ENCODE results near the gene TMEM63A.

Gene TMEM63A

DNA sequence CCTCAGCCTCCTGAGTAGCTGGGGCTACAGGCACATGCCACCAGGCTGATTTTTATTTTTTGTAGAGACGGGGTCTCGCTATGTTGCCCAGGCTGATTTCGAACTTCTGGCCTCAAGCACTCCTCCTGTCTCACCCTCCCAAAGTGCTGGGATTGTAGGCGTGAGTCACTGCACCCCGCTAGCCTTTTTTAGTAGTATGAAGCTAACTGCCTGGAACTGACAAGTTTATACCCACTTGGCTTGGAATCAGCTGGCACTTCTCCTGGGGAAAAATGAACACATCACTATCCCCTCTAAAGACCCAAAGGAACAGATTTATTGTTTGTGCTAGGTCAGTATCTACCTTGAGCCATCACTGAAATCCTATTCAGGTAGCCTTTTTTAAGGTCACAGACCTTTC, 19.0 kb downstream of the TMEM63A start:
- no peak for FAIRE-seq

DNA sequence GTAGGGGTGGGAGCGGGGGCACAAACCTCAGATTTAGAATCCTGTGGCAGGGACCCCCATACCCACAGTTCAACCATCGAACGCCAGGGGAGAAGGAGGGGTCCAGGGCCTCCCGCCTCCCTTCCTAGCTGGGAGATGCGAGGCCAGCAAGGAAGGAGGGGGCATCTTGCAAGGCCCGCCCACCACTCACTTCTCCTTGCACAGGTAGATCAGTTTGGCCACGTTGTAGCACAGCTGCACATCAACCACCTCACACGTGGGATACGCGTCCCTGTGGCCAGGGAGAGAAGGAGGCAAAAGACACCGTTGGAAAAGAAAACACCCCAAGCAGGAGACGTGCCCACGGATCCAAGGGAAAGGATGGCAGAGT, 19.6 kb downstream of the TMEM63A start:
- FAIRE-seq, result no peak

DNA sequence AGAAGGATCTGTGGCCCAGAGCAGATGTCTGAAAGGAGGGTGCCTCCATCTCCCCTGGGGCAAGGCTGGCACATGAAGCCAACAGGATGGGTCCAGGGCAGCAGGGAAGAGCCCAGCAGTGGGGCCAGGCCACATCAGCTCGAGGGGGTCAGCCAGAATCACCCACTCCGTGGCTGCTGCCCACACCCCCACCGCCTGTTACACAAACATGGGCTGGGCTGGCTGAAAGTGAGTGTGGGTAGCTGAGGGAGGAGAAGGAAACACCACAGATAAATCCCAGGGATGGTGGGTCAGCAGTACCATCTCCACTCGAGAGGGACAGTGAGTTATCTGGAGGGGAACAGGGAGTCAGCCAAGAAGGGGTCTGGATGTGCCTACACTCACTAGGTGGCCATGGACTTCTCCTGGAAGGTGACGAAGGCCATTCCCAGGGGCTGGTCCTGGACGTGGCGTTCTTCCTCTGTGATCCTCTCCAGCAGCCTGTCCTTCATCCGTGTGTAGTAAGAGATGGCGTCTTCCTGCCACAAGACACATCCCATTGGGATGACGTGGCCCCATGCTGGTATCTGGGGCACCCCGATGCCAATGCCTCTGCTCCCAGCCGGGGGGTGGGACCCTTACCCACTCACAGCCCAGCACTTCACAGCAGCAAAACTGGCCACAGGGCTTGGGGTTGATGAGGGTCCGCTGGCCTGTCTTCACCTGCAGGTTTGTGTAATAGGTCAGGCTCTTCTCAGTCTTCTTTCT, 20.2 kb downstream of the TMEM63A start:
- no peak for FAIRE-seq

DNA sequence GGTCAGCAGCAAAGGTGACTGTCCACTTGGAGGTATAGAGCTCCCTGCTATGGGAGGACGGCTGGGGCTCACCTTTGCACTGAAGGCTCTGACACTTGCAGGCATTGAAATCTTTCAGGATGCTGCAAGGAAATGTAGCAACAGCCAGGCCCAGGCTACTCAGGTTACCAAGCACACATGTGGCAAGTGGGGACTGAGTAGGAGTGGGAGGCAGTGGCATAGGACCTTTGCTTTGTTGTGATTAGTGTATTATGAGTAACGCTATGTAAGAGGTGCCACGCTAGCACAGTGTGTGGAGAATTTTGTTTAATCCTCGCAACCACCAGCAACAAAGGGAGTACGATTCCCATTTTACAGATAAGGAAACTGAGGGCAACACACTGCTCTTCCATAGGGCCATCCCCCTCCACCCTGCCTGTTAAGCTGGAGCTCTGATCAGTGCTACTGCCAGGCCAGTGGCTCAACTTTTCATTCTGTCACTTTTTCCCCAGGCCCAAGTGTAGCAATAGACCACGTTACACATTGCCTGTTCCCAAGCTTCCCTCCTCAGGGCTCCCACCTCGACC, 21.2 kb downstream of the TMEM63A start:
- FAIRE-seq, result no peak

DNA sequence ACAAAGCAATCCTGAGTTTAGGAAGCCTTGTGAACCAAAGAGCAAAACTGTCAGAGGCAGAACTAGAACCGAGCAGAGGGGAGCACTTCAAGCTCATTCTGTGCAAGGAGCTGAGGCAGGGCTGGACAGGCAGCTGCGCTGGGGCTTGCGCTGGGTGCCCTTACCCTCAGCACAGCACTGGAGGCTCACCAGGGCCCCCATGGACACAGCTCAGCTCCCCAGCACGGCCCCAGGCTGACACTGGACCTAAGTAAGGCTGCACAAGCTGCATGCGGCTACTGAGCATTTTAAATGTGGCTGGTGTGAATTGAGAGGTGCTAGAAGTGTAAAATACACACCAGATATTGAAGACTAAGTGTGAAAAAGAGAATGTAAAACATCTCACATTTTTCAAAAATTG, 22.1 kb downstream of the TMEM63A start:
- FAIRE-seq, result no peak

DNA sequence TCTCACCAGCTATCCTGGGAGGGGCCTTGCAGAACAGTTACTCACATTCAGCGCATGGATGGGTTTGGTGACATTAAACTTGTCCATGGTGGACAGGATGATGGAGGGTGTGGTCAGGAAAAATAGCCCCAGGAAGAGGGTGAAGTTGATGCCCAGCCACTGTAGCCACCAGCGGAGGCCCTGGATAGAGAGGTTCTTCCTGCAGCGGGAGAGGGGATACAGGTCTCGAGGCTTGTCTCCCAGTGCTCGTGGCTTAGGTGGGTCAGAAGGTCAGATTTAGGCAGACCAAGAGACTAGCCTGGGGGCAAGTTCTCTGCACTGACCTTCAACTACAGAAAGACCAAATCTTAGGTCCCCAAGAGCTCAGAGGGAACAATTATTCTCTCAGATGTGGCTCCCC, 23.0 kb downstream of the TMEM63A start:
- FAIRE-seq, result no peak

DNA sequence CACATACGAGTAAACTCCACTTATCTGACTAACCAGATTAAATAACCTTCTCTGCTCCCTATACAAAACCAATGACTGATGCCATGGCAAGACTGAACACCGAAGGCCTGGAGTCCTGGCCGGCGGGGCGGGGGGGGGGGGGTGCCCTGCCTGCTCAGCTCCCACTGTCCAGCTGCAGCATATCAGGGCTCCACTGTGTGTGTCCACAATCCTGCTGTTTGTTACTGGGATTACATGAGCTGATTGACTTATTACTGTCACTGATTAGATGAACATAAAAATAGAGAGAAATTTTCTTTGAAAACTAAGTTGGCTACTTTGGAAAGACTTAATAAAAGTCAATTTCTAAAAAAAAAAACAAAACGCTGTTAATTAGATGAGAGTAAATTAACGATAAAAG, 24.9 kb downstream of the TMEM63A start:
- FAIRE-seq, result no peak

DNA sequence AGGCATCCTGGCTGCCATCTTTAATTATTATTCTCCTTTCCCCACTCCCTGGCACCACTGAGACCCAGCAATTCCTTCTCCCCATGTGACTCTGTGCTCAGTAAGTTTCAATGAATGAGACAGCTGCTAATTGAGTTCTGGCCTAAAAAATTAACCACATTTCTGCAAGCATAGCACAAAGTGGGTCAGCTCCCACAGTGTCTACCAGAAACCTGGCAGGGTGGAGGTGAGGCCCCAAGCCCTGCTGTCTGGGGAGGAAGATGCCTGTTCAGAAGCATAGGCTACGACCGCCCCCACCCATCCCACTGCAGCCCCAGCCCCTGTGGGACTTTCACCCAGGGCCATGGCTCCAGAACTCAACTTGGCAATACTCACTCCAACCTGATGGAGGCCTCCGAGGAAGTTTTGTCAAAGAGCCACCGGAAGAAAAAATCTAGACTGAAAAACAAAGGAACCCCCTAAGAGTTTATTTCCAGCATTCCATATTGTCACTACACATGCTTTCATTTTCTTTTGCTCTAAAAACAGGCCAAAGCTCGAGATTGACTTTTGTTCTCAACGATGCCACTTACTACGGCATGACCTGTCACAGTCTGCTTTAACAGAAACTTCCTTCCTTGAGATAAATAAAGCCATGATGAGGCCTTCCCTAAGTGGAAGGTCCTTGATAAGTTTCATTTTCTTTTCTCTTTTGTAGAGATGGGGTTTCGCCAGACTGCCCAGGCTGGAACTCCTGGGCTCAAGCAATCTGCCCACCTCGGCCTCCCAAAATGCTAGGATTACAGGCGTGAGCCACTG, 26.5 kb downstream of the TMEM63A start:
- no peak for FAIRE-seq

DNA sequence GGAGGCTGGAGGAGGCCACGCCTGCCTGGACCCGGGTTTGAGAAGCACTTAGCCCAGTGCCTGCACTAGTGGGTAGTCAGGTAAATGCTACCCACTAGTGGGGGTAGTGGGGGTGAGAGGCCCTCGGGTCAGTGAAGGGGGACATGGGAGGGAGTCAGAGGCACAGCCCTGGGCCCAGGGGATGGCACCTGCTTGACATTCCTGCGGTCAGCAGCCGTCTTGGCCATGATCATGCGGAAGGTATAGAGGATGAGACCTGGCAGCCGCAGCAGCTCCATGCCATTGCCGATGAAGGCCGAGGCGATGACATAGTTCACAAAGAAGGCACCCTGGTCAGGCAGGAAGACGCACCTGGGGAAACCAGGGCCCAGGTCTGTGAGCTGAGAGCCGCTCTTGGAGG, 28.7 kb downstream of the TMEM63A start:
- no peak for FAIRE-seq

DNA sequence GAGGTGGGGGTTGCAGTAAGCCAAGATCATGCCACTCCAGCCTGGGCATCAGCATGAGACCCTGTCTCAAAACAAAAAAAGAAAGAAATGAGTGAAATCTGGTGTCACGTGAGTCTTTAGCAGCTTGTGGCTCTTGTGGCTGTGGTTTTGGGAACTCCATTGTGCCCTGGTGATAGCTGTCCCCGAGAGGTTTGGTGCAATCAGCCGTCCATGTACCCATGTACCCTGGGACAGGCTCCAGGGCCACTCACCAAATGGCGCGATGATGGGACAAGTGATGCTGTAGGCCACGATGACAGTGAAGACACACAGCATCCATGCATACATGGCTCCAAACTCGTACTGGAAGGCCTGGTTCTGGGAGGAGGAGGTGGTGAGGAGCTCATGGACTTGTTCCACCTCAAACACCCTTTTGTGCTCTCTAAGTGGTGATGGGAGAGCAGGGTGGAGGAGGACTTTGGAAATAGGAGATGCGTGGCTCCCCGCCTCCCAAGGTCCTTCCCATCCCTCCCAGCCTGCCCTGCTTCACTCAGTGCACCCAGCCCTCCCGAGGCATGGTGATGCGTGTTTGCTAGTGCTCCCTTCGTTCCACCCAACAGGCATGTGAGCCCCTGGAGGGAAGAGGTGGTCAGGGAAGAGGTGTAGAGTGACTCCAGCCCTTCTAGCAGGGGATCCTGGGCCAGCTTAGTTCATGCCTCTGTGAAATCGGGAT, 29.6 kb downstream of the TMEM63A start:
- FAIRE-seq, result no peak

DNA sequence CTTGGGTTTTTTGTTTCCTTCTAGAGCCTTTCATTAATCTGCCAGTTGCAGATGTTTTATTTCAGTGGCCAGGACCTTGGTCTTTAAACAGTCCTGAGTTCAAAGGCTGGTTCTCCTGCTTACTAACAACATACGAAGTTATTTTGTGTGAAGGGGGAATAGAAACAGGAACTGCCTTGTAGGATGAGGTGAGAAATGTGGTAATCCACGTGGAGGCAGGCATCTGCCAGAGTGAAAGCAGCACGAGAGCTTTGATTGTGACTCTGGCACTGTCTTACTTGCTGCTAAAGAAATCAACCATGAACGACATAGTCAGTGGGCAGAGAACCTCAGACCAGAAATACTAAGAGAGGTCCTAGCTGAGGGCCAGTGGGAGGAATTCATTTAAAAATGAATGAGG, 30.4 kb downstream of the TMEM63A start:
- no peak for FAIRE-seq

DNA sequence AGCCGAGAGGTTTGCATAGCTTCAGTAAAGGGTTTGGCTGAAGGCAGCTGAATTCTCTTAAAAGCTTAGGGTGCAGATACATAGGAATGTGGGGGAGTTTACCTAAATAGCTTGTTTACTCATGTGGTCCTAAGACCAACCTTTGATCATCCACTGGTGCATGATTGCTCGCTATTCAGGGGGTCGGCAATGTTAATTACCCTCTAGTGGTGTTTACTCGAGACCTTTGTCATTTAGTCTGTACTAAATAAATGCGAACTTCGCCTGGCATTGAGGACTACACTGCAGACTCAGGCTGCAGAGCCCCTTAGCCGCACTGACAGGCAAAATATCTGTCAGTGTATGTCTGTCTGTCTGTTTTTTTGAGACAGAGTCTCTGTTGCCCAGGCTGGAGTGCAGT, 31.8 kb downstream of the TMEM63A start:
- FAIRE-seq, result no peak

DNA sequence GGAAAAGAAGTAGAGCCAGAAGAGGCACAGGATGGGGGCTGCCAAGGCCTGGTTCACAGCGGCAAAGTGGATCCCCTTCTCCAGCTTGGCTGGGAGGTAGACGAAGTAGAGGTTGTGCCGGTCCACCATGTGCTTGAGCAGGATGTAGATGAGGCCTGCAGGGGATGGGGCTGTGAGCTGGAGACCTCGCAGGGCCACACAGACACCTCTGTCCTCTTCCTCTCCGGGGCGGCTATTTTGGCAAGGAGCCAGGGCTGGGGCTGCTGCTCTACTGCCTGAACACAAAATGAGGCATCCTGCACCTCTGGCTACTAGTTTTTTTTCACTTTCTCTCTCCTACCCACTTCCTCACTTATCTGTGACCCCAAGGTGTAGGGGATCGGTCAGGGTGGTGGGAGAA, 32.3 kb downstream of the TMEM63A start:
- no peak for FAIRE-seq

DNA sequence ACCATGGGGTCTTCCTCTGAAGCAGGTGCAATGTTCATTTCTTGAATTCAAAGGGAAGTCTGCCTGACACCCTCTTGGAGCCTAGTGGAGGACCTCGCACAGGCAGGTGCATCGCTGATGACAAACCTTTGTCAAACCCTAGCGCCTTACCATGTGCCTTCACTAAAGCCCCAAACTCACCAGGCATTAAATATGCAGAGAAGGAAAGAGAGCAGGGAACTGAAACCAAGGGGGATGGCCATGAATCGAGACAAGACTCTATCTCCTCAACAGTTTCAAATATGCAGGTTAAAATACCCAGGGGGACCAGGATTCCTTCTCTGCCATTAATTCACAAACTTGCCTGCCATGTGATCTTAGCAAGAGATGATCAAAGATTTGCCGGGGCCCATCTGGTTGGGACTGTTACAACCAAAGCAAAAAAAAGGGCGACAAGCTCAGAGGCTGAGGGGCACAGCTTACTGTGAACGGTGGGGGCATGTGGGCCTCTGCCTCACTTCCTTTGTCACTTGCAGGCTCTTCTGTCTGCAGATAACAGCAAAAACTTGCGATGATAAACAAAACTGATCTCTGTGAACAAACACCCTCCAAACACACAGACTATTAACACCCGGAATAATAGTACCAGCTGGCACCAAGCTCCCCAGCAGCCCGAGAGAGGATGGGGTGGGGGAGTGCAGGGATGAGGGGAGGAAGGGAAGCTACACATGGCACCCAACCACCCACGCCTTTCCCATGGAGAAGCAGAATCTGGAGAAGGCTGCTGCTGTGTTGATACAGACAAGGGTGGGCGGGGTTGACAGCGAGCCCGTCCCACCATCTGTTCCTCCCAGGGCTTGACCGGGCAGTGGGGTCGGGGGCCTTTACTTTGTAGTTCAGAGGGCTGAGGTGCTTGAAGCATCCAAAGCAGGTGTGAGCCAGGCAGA, 33.9 kb downstream of the TMEM63A start:
- FAIRE-seq, result no peak

DNA sequence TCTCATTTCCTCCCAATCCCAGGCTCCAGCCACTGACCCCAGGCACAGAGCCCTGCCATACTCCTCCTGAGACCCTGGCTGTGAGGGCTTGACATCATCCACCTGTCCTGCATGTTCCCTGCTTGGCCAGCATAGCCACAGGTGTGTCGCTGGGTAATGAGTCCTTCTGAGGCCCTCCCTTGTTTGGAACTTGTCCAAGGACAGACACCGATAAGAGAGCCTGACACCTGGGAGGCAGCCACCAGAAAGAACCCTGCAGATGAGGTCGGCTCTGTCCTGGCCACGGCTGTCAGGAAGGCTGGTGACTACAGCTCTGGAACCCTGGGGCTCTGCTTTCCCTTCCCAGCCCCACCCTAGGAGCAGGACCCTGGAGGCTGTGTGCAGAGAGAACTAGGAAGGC, 34.6 kb downstream of the TMEM63A start:
- FAIRE-seq, result no peak

DNA sequence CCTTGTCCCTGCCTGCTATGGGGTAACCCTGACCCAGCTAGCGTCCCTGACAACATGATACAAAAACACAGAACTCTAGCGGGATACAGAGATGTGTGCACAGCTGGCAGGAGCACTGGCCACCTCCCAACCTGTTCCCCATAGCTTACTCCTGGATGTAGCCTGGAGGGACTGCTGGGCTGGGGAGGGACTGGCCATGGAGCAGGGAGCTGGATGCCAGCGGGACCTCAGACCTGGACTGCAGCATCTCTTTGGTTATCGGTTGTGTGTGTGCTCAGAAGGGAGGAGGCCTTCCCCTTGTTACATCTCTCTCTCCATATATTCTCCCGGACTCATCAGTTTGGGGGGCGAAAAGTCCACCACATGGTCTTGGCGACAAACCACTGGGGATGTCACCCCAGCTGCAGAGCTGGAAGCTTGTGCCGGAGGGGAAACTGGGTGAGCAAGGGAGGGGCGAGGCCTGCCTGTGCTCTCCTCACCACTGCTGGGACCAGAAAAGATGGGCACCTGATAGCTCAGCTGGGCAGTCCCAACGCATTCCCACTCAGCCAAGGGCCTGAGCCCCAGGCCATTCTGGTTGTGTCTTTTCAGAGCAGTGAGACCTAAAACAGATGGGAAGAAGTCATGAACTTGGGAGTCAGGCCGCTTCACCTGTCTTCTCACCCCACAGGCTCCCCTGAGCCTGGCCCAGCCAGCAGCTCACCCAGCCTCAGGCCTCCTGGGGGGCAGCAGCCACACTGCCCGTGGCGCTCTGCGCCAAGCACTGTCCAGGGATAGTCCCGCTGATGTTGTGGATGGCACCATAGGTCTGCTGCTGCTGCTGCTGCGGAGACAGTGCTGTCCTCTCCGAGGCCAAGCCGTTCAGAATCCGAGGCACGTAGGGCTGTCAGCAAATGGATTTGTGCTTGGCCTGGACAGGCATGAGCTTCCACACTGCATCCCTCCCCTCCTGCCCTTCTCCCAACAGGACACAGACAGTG, 35.6 kb downstream of the TMEM63A start:
- no peak for FAIRE-seq

DNA sequence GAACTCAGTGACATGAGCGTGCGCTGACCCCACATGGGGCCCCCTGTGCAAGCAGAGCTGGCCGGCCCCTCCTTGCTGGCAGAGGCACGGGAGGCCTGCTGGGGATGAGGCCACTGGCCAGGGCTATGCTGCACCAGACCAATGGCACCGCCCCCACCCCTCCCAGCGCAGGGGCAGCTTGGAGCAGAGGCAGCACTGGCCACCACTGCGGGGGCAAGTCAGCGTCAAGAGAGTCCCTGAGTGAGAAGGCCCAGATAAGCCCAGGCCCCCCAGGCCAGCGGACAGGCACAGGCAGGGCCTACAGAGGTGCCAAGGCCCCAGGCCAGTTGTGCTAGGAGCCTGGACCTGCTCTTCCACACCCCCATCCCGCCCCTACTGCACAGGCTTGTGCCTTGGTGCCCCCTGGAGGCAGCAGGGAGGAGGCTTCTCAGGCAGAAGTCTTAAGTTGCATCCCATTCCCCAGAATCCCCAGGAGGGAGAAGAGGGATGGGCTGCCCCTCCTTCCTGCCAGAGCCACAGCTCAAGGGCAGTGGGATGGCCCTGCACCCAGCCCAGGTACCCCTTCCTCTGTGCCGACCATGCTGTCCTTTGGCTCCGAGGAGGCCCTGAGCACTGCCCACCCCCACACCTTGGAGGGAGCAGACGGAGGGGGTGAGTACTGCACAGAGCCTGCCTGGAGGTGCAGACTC, 36.5 kb downstream of the TMEM63A start:
- no peak for FAIRE-seq

DNA sequence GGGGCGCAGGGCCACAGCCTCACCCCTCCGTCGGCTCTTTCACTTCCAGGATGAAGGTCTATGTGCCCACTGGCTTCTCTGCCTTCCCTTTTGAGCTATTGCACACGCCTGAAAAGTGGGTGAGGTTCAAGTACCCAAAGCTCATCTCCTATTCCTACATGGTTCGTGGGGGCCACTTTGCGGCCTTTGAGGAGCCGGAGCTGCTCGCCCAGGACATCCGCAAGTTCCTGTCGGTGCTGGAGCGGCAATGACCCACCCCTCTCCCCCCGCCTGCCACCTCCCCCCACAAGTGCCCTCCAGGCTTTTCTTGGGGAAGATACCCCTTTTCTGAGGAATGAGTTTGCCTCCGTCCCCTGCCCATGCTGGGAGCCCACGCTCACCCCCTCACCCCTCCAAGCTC, 37.1 kb downstream of the TMEM63A start:
- no peak for FAIRE-seq

DNA sequence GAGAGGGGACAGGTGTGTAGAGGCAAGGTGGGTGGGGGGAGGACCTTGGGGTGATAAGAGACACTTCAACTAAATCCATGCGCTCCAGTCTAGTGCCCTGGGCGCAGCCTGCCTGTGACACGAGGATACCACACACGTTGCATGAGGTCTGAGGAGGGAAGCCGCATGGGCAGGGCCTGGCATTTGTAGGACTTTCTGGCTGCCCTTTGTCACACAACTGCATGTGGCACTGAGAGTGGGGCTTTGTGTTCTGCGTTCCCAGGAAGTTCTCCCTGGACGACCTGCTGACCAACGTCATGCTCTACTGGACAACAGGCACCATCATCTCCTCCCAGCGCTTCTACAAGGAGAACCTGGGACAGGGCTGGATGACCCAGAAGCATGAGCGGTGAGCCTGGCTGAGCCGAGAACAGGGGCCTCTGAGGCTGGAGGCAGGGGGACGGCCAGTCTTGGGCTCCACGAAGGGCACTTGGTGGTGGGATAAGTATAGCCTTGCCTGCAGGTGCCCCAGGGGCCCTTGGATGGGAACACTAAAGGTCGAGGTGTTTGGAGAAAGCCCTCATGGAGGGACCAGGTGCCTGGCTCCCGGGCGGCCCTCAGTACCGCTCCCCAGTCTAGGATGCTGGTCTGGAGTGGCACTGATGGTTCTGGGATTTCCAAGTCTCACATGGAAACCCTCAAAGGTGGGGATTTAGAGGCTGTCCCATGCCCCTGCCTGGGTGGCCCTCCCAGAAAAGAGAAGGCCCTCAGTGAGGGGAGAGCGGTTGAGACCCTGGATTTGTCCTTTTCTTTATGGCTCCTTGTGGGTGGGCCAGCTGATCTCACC, 37.7 kb downstream of the TMEM63A start:
- no peak for FAIRE-seq

DNA sequence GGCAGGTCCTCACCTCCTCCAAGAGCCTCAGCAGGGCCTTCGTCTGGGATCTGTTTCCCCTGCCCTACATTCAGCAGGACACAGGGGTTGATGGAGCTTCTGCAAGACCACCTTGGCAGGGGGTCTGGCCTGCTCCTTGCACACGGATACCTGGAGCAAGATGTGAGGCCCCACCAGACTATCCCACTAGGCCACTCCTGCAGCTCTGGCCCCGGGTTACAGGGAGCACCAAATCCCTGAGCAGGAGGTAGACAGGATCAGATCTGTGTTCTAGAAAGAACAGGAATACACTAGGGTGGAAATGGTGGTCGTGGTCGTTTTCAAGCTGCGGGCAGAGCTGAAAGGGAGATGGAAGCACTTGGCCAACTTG, 38.8 kb downstream of the TMEM63A start:
- FAIRE-seq, result no peak

All from colon (tissue), 2 donors.